BLaER1 (cell line): ENCODE measurements around the gene FAM78A.
"Not testable (repeated sequence)": the region's sequence is repeated elsewhere in the genome, so short reads cannot be mapped to it uniquely, and the experiment has no call there.

Experiments
- H3K27ac ChIP-seq: shearing (Covaris generic); formaldehyde crosslinking; 2 replicates; pipeline ENCODE4 v1.8.1; 2022
- H3K27me3 ChIP-seq: shearing (Covaris generic); formaldehyde crosslinking; 2 replicates; pipeline ENCODE4 v1.8.1; 2022
- H3K36me3 ChIP-seq: shearing (Covaris generic); formaldehyde crosslinking; 2 replicates; pipeline ENCODE4 v1.8.1; 2022
- H3K4me1 ChIP-seq: shearing (Covaris generic); formaldehyde crosslinking; 2 replicates; pipeline ENCODE4 v1.8.1; 2022
- H3K4me2 ChIP-seq: shearing (Covaris generic); formaldehyde crosslinking; 2 replicates; pipeline ENCODE4 v1.8.1; 2022
- H3K4me3 ChIP-seq: shearing (Covaris generic); formaldehyde crosslinking; 2 replicates; pipeline ENCODE4 v1.8.1; 2022
- H3K9ac ChIP-seq: shearing (Covaris generic); formaldehyde crosslinking; 2 replicates; pipeline ENCODE4 v1.8.1; 2022
- H3K9me3 ChIP-seq: shearing (Covaris generic); formaldehyde crosslinking; 2 replicates; pipeline ENCODE4 v1.8.1; 2022
- H4K20me1 ChIP-seq: shearing (Covaris generic); formaldehyde crosslinking; 2 replicates; pipeline ENCODE4 v1.8.1; 2022
- Cebpa-rat ChIP-seq: shearing (Covaris generic); IDR thresholded peaks from 2 replicates; pipeline ENCODE4 v1.8.1; 2022

FAM78A gene

DNA sequence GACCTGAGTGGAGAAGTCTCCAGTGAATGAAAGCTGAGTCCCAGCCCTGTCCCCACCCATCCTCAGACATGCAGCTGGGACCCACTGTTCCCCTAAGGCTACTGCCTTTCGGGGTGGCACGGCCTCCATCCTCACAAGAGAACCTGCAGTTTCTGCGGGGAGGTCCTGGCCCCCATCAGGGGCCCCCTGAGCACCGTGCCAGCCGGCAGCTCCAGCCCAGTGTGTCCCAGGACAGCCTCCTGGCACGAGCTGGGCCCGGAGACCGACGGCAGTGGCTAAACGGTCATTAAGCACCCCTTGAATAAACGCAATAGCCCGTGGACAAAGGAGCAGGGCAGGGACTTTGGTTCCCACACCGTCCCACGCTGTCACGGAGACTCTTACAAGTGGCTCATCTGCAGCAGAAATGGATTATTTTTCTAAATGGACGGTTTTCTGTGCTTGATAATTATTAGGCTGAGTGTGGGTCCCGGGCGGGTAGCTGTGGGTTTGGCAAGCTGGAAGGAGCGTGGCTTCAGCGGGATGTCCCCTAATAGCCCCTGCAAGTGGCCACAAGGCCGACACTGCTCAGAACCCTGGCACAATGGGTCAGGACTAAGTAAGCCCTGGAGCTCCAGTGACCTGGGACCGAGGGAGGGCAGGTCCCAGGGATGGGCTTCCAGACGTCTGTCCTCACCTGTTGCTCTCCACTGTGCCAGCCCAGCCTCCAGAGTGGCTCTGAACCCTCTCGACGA, 17.4 kb downstream of the FAM78A start:
- peak overlapping the region; percentile 98 for H3K27ac ChIP-seq

DNA sequence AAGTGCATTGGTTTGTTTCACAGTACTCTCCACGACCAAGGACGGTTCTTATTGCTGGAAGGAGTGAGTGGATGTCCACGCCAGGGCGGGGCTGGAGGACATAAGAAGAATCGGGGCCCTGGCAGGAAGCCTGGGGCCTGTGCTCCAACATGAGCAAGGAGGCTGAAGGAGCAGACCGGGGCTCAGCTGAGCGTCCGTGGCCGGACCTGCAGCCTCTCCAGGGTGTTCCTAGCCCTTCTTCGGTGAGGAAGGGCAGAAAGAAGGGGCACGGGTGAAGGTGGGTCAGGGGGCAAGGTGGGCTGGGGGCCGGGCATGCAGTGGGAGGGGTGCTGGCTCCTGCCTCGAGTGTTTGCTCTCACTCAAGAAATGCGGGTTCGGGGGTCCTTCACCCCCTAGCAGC, 18.1 kb downstream of the FAM78A start:
- H3K9ac ChIP-seq = peak overlapping the region; percentile 83; the same call in 1 of the 2 replicates
- H3K27ac ChIP-seq = peak overlapping the region; percentile 98
- TF ChIP-seq Cebpa-rat = no peak
- H3K36me3 ChIP-seq = peaks cover 24% of the 10 kb centered on the region
- no peak overlapping the region for H3K4me3 ChIP-seq
- no peaks in the 10 kb centered on the region for H4K20me1 ChIP-seq
- no peaks in the 10 kb centered on the region for H3K27me3 ChIP-seq
- peaks cover 99% of the 10 kb centered on the region for H3K4me1 ChIP-seq
- H3K4me2 ChIP-seq = peak overlapping the region; percentile 100
- H3K9me3 ChIP-seq = no peaks in the 10 kb centered on the region

More for the DNA sequence above, 17.4 kb downstream of the FAM78A start:
- Histone ChIP-seq H3K9ac (peak overlapping the region; percentile 83; the same call in 1 of the 2 replicates), H3K4me3 (no peak overlapping the region), H3K4me2 (peak overlapping the region; percentile 100), H3K27me3 (no peaks in the 10 kb centered on the region), H3K4me1 (peaks cover 99% of the 10 kb centered on the region), H3K36me3 (peaks cover 24% of the 10 kb centered on the region), H3K9me3 (no peaks in the 10 kb centered on the region), H4K20me1 (no peaks in the 10 kb centered on the region)
- no peak for TF ChIP-seq Cebpa-rat

DNA sequence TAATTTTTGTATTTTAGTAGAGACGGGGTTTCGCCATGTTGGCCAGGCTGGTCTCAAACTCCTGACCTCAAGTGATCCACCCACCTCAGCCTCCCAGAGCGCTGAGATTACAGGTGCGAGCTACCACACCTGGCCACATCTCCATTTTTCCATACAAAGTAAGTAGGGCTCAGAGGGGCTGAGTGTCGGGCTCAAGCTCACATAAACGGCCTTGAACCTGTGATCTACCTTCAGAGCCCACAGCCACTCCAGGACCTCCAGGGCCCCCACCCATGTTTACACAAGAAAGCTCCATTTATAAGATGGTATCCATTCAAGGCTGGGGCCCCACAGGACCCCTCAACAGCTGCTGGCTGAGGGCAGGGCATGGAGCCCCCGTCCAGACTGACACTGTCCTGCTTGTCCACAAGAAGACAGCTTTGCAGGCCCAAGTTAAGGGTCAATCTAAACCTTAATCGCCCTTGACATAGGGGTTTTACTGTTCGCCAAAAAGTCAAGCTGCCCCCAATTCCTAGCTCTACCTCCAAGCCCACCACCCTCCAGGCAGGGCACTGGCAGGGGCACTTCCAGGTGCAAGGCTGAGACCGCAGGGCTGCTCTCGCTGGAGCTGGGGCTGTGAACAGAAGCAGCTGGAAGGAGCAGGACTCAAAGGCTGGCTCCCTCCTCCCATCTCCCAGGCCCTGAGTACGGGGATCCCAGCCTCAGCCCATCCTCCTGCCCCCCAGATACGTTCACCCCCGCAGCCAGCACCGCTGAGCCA, 18.9 kb downstream of the FAM78A start:
- Histone ChIP-seq H3K4me2 (peak overlapping the region; percentile 100), H3K9me3 (no peaks in the 10 kb centered on the region), H4K20me1 (no peaks in the 10 kb centered on the region), H3K4me1 (peaks cover 99% of the 10 kb centered on the region), H3K9ac (peak overlapping the region; percentile 83), H3K27ac (peak overlapping the region; percentile 98), H3K36me3 (peaks cover 24% of the 10 kb centered on the region), H3K4me3 (no peak overlapping the region), H3K27me3 (no peaks in the 10 kb centered on the region)
- no peak for TF ChIP-seq Cebpa-rat

DNA sequence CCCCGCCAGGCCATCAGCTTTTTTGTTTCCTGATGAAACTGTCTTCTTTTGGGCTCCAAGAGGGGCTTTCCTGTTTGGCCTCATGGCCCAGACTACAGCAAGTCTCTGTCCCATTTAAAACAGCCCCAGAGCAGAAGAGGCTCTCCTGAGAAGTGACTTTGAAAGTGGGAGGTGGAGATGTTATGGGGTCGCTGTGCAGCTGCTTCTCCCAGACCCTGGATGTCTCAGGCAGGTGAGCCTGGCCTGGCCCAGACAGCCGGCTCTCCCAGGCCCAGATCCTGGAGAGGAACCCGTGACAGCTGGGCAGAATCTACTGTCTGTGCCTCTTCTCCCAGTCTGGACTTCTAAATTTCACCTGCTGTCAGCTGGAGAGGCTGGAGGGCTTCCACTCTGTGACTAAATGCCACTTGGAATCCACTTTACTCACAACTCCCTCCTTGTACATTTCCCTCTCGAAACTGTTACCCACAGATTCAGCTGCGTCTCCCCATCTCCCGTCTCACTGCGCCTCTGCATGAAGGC, 20.6 kb downstream of the FAM78A start:
- no peaks in the 10 kb centered on the region for H4K20me1 ChIP-seq
- H3K36me3 ChIP-seq = peaks cover 14% of the 10 kb centered on the region
- H3K4me3 ChIP-seq = peak overlapping the region; percentile 48; the same call in 1 of the 2 replicates
- H3K9ac ChIP-seq = peak overlapping the region; percentile 83
- H3K27me3 ChIP-seq = no peaks in the 10 kb centered on the region
- no peak for TF ChIP-seq Cebpa-rat
- no peaks in the 10 kb centered on the region for H3K9me3 ChIP-seq
- peak overlapping the region; percentile 100 for H3K4me2 ChIP-seq
- H3K4me1 ChIP-seq = peaks cover 99% of the 10 kb centered on the region
- H3K27ac ChIP-seq = peak overlapping the region; percentile 98

DNA sequence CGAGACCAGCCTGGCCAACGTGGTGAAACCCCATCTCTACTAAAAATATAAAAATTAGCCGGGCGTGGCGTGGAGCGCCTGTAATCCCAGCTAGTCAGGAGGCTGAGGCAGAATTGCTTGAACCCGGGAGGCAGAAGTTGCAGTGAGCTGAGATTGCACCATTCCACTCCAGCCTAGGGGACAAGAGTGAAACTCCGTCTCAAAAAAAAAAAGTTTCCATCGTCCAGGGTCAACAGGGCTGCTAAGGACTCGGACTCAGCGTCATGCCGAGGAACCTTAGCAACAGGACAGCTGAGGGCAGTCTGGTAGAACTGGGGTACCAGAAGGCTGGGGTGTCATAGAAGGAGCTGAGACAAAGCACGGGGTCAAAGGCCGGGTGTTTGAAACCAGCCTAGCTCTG, 21.7 kb downstream of the FAM78A start:
- Histone ChIP-seq H3K9ac (peak overlapping the region; percentile 83), H3K9me3 (no peaks in the 10 kb centered on the region), H3K36me3 (peaks cover 3% of the 10 kb centered on the region; the same call in 1 of the 2 replicates), H4K20me1 (no peaks in the 10 kb centered on the region), H3K4me2 (peak overlapping the region; percentile 100), H3K27ac (peak overlapping the region; percentile 98), H3K27me3 (no peaks in the 10 kb centered on the region), H3K4me3 (no peak overlapping the region), H3K4me1 (peaks cover 98% of the 10 kb centered on the region)
- no peak for TF ChIP-seq Cebpa-rat

DNA sequence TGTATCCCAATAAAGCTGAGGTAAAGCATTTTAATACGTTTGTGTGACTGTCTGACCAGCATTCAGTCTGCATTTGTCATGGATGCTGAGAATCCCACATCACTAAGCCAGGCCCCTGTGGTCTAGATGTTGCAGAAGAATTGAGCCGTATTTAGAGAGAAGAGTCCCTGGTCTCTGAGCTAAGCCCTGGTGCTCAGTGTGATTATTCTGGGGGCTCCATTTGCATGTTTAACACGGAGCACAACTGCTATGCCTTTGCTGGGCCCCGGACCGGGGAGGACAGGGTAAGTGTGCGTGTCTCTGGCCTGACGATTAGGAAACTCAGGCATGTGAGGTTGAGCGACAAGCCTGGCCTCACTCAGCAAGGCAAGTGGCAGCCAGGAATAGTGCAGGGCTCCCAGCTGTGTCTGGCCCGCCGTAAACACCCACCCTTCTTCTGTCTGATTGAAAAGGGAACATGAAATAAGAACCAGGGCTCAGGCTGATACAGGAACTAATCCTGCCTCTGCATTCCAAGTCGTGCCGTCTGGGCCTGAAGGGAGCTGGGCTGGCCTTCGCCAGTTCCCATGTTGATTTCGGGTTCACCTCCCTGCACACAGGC, 22.3 kb downstream of the FAM78A start:
- Histone ChIP-seq H3K4me3 (no peak overlapping the region), H3K9me3 (no peaks in the 10 kb centered on the region), H3K4me1 (peaks cover 96% of the 10 kb centered on the region), H3K9ac (peak overlapping the region; percentile 83), H3K4me2 (peak overlapping the region; percentile 100), H3K27me3 (no peaks in the 10 kb centered on the region), H3K36me3 (no peaks in the 10 kb centered on the region), H4K20me1 (no peaks in the 10 kb centered on the region), H3K27ac (peak overlapping the region; percentile 98)
- TF ChIP-seq Cebpa-rat = no peak

DNA sequence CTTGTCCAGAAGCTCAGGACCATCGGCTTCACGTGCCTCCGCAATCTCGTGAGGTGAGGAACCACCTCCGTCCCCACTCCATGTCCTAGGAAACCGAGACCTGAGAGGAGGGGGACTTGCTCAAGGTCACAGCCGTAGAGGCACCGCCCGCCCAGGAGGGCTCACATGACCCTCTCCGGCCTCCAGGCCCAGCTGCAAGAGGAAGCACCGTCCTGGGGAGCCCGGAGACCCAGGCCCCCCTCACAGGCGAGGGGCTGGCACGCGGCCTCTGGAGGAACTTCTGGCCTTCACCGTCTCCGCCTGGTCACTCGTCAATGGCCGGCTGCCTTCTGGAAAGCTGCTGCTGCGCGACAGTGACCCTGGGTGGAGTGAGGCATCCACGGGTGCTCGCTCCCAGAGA, 24.2 kb downstream of the FAM78A start:
- peaks cover 78% of the 10 kb centered on the region for H3K4me1 ChIP-seq
- no peak for TF ChIP-seq Cebpa-rat

DNA sequence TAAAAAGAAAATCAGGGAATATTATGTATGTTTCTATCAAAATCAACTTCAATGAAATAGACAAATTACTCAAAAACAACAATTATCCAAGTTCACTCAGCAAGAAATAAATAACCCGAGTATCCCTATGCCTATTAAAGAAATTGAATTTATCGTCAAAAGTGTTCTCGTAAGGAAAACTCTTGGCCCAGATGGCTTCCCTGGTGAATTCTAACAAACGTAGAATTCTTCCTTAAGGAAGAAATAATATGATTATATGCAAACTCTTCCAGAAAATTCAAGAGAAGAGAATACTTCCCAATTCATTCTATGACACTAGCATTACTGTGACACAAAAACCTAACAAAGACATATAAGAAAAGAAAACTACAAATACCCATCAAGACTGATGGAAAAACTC, 29.7 kb downstream of the FAM78A start:
- H3K9me3 ChIP-seq = peaks cover 14% of the 10 kb centered on the region; the same call in 1 of the 2 replicates
- no peaks in the 10 kb centered on the region for H3K36me3 ChIP-seq
- H3K4me3 ChIP-seq = no peak overlapping the region
- no peak overlapping the region for H3K27ac ChIP-seq
- no peaks in the 10 kb centered on the region for H3K27me3 ChIP-seq
- H3K4me2 ChIP-seq = no peak overlapping the region
- peaks cover 25% of the 10 kb centered on the region for H3K4me1 ChIP-seq
- H3K9ac ChIP-seq = no peak overlapping the region
- TF ChIP-seq Cebpa-rat = no peak
- H4K20me1 ChIP-seq = no peaks in the 10 kb centered on the region

More for the DNA sequence above, 24.2 kb downstream of the FAM78A start:
- Histone ChIP-seq H3K9ac (peak overlapping the region; percentile 75), H3K27me3 (no peaks in the 10 kb centered on the region), H3K9me3 (no peaks in the 10 kb centered on the region), H3K4me2 (peak overlapping the region; percentile 100), H3K27ac (peak overlapping the region; percentile 98), H3K4me3 (peak overlapping the region; percentile 63), H4K20me1 (no peaks in the 10 kb centered on the region), H3K36me3 (no peaks in the 10 kb centered on the region)

DNA sequence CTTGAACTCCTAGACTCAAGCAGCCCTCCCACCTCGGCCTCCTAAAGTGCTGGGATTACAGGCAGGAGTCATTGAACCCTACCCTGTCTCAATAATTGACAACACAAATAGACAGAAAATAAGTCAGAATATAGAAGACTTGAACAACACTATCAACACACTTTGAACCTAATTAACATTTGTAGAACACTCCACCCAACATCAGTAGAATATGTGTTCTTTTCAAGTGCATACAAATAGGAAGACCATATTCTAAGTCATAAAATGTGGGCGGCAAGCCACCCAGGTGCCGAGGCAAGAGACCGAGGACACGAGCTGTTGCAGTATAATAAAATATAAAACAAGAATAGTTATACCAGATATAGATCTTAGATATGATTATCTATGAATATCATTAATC, 32.0 kb downstream of the FAM78A start:
- Histone ChIP-seq H3K9me3 (peaks cover 14% of the 10 kb centered on the region; the same call in 1 of the 2 replicates), H3K4me1 (peaks cover 27% of the 10 kb centered on the region)
- not testable (repeated sequence) for H3K27ac ChIP-seq, H4K20me1 ChIP-seq, H3K36me3 ChIP-seq, H3K4me3 ChIP-seq, H3K27me3 ChIP-seq, H3K9ac ChIP-seq, H3K4me2 ChIP-seq
